Muscle layer of duodenum (tissue), 2 donors: ENCODE measurements around the gene ADSS1.

ENCODE experiments used
- H3K27ac ChIP-seq: one replicate; pipeline ENCODE4 v1.7.0; 2013; ENCODE audit warnings: mild to moderate bottlenecking, low read length
- H3K27me3 ChIP-seq: one replicate; pipeline ENCODE4 v1.7.0; 2013; ENCODE audit warnings: low read depth, mild to moderate bottlenecking, control low read depth, low read length
- H3K36me3 ChIP-seq, 2 donors: one replicate each; pipeline ENCODE4 v1.7.0; 2013; ENCODE audit warnings: low read length in 2 of 2, control low read depth in 1 of 2, mild to moderate bottlenecking in 1 of 2; ENCODE audit not compliant: insufficient read depth in 2 of 2, control insufficient read depth in 1 of 2
- H3K4me1 ChIP-seq, 2 donors: one replicate each; pipeline ENCODE4 v1.7.0; 2013; ENCODE audit warnings: low read length in 2 of 2, mild to moderate bottlenecking in 2 of 2, control low read depth in 1 of 2, moderate library complexity in 1 of 2; ENCODE audit not compliant: insufficient read depth in 2 of 2, control insufficient read depth in 1 of 2
- H3K4me3 ChIP-seq, 2 donors: one replicate each; pipeline ENCODE4 v1.7.0; 2013; ENCODE audit warnings: low read length in 2 of 2, low read depth in 1 of 2, mild to moderate bottlenecking in 1 of 2
- H3K9me3 ChIP-seq, 2 donors: one replicate each; pipeline ENCODE4 v1.7.0; 2013; ENCODE audit warnings: low read length in 2 of 2, control low read depth in 1 of 2, mild to moderate bottlenecking in 1 of 2; ENCODE audit not compliant: control insufficient read depth in 1 of 2
- donor health status: healthy.

Gene ADSS1

DNA sequence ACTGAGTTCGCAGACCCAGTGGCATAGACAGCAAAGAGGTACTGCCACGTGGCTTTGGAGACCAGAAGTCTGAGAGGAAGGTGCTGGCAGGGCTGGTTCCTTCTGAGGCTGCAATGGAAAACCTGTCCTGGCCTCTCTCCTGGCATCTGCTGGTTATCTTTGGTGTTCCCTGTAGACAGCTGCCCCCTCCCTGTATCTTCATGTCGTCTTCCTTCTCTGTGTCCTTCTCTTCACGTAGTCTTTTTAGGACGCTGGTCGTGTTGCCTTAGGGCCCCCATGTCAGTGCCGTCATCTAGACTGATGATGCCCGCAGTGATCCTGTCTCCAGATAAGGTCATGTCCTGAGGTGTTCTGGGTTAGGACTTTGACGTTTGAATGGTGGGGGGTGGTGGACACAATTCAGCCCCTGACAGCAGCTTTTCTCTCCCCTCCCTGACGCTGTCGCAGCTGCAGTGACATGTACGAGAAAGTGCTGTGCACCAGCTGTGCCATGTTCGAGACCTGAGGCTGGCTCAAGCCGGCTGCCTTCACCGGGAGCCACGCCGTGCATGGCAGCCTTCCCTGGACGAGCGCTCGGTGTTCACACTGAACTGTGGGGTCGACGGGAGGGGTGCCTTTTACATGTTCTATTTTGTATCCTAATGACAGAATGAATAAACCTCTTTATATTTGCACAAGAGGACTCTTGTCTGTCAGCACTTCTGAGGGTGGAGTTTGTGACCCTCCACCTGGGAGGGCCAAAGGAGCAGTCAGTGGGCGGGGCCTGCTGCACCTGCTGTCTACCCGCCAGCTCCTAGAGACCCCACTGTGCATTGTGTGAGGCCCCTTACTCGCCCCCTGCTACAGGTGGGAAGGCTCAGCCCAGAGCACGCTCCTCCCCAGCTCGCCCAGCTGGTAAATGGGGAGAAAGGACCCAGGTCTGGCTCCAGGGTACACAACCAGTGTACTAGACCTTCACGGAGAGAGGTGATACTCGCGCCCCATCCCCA lies 35.2 kb downstream of the ADSS1 start:
- peaks cover 50 to 60% of the 10 kb centered on the region in 2 donors for H3K36me3 ChIP-seq
- H3K4me1 ChIP-seq, result peaks cover 7 to 13% of the 10 kb centered on the region in 2 donors
- no peaks in the 10 kb centered on the region for H3K9me3 ChIP-seq
- H3K27ac ChIP-seq, result no peak overlapping the region
- no peak overlapping the region for H3K4me3 ChIP-seq
- H3K27me3 ChIP-seq, result no peaks in the 10 kb centered on the region

DNA sequence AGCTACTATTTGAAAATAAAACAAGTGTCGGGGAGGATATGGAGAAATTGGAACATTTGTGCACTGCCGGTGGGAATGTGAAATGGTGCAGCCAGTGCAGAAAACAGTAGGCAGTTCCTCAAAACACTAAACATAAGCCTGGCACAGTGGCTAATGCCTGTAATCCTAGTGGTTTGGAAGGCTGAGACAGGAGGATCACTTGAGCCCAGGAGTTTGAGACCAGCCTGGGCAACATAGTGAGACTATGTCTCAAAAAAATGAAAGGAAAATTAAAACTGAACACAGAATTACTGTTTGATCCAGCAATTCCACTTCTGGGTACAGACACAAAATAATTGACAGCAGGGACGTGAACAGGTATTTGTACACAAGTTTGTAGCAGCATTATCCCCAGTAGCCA lies 41.5 kb downstream of the ADSS1 start:
- Histone ChIP-seq H3K36me3 (peaks cover 10 to 15% of the 10 kb centered on the region in 2 donors), H3K4me3 (no peak overlapping the region), H3K4me1 (peaks cover 0 to 6% of the 10 kb centered on the region in 2 donors), H3K27me3 (no peaks in the 10 kb centered on the region), H3K27ac (no peak overlapping the region), H3K9me3 (no peaks in the 10 kb centered on the region)

DNA sequence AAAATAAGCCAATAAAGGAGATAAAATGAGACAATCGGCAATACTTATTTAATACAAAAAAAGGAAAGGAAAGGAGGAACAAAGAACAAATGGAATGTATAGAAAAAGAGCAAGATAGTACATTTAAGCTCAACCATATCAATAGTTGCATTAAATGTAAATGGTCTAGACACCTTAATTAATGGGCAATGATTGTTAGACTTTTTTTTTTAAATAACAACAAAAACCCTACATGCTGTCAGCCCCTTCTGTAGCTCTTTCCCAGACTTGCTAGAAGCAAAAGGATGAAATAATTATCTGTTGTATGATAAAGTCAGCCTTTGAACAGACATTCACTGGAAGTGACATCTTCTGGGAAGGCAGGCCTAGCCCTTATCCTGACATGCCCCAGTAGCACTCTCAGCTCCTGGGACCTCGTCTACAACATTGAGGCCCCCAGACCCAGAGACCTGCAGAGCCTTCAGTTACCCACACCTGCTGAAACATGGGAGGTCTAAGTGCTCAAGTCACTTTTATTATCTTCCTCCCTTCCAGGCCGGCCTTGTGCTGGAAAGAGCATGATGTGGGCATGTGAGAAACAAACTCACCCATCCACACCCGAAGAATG lies 42.3 kb downstream of the ADSS1 start:
- Histone ChIP-seq H3K4me3 (no peak overlapping the region), H3K9me3 (no peaks in the 10 kb centered on the region), H3K27me3 (no peaks in the 10 kb centered on the region), H3K27ac (no peak overlapping the region), H3K36me3 (peaks cover 10 to 18% of the 10 kb centered on the region in 2 donors), H3K4me1 (peaks cover 0 to 6% of the 10 kb centered on the region in 2 donors)

GRCh38 chr14:104766863-104767633 lies 43.0 kb downstream of the ADSS1 start:
- Histone ChIP-seq H3K36me3 (peaks cover 15 to 25% of the 10 kb centered on the region in 2 donors), H3K4me3 (no peak overlapping the region), H3K9me3 (no peaks in the 10 kb centered on the region), H3K27ac (no peak overlapping the region), H3K27me3 (no peaks in the 10 kb centered on the region), H3K4me1 (peaks cover 0 to 6% of the 10 kb centered on the region in 2 donors)

GRCh38 chr14:104767634-104767918 lies 43.5 kb downstream of the ADSS1 start:
- H3K9me3 ChIP-seq, result no peaks in the 10 kb centered on the region
- H3K27ac ChIP-seq, result no peak overlapping the region
- no peaks in the 10 kb centered on the region for H3K27me3 ChIP-seq
- no peak overlapping the region for H3K4me3 ChIP-seq
- peaks cover 0 to 6% of the 10 kb centered on the region in 2 donors for H3K4me1 ChIP-seq
- peaks cover 19 to 31% of the 10 kb centered on the region in 2 donors for H3K36me3 ChIP-seq

DNA sequence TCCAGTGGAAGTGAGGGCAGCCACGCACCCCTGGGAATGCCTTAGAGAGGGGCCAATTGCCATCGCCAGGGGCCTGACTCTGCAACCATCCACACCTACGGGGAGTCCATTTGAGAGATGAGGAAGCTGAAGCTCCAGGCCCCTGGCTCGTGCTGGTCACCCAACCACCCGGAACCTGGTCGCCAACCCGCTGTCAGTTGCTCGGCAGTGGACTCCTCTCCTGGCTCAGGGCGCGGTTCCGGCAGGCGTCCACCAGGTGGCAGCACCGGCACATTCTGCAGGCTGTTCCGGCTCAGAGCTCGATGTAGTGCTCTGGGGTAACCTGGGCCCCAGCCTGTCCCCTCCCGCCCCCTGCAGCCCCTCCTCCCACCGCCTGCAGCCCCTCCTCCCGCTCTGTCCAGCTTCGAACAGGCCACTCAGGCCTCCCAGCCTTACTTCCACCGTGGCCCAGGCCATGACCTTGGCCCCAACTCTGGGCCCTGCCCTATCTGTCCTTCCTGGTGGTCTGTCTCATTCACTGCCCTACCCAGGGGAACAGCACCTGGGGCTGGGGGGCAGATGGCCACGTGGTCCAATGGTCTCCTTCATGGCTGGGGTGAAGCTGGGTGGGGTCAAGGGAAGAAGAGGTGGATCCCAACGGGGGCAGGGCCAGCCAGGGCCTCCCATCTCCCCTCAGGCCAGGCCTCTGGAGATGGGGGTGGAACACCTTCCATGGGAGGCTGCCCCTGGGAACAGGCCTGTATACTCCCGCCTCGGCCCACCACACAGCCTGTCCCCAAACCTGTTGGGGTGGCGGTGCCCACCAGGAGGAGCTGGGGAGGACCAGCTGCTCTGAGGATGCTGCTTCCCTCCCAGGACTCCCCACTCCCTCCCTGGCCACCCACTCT lies 44.7 kb downstream of the ADSS1 start:
- Histone ChIP-seq H3K4me3 (no peak overlapping the region), H3K36me3 (peaks cover 19 to 41% of the 10 kb centered on the region in 2 donors), H3K4me1 (peaks cover 0 to 6% of the 10 kb centered on the region in 2 donors), H3K27me3 (no peaks in the 10 kb centered on the region), H3K27ac (no peak overlapping the region), H3K9me3 (no peaks in the 10 kb centered on the region)

- Histone ChIP-seq H3K27ac (no peak overlapping the region), H3K4me3 (no peak overlapping the region), H3K9me3 (no peaks in the 10 kb centered on the region), H3K27me3 (no peaks in the 10 kb centered on the region), H3K36me3 (peaks cover 19 to 47% of the 10 kb centered on the region in 2 donors), H3K4me1 (peaks cover 0 to 6% of the 10 kb centered on the region in 2 donors)
Observed at GRCh38 chr14:104769324-104770071, 45.5 kb downstream of the ADSS1 start.

DNA sequence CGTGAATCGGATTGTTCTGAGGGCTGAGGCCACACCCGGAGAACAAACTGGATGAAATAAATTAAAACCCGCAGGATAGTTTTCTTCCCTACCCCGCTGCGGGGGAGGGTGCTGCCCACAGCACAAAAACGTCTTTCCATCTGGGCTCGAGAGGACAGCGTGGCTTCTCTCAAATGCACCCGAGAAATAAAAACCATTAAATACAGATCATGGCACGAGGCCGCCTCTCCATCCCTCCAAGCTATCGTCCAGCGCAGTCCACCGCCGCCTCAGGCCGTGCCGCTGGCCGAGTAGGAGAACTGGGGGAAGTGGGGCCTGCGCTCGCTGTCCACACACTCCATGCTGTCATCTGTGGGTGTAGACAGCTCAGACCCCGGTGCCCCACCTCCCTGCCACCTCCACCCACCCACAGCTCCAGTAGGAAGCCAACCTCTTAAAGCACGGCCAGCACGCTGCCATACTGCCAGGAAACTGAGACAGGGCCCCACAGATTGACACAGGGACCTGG lies 46.1 kb downstream of the ADSS1 start:
- Histone ChIP-seq H3K9me3 (no peaks in the 10 kb centered on the region), H3K4me3 (no peak overlapping the region), H3K27me3 (no peaks in the 10 kb centered on the region), H3K27ac (no peak overlapping the region), H3K36me3 (peaks cover 19 to 53% of the 10 kb centered on the region in 2 donors), H3K4me1 (peaks cover 0 to 6% of the 10 kb centered on the region in 2 donors)

DNA sequence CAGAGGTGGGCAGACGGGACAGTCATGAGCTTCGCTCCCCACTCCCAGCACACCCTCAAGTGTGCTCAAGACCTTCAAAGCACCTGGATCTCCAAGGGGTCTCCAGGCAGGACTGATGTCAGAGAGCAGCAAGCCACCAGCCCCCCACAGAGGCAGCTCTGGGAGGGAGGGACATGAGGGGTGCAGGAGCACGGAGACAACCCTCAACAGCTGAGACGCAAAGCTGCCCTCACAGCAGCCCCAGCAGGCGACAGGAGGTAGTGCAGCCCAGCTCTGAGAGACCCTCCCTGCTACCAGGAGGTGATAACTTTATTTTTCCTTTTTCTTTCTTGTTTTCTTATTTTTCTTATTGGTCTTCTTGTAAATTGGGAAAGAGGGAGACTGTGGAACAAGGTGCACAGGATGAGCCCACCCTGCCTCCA lies 46.8 kb downstream of the ADSS1 start:
- Histone ChIP-seq H3K4me1 (peaks cover 0 to 6% of the 10 kb centered on the region in 2 donors), H3K9me3 (no peaks in the 10 kb centered on the region), H3K27me3 (no peaks in the 10 kb centered on the region), H3K4me3 (no peak overlapping the region), H3K27ac (no peak overlapping the region), H3K36me3 (peaks cover 19 to 59% of the 10 kb centered on the region in 2 donors)

DNA sequence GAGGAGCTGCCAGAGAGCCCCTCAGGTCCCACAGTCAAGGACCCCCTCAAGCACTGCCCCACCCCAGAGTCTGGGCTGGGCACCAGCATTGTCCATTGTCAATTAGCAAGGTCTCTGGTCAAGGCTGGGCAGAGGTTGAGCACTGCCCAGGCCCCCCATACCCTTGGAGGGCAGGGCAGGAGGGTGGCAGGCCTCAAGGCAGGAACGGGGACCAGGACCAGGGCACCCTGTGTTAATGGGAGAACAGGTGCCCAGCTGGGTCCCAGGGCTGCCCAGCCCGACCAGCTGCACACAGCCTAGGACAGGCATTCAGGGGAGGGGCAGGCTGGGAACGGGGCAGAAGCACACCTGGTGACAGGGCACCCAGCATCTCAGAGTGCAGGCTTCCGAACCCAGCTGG lies 47.3 kb downstream of the ADSS1 start:
- peaks cover 19 to 59% of the 10 kb centered on the region in 2 donors for H3K36me3 ChIP-seq
- H3K9me3 ChIP-seq, result no peaks in the 10 kb centered on the region
- H3K4me1 ChIP-seq, result peaks cover 0 to 6% of the 10 kb centered on the region in 2 donors
- no peak overlapping the region for H3K4me3 ChIP-seq
- H3K27ac ChIP-seq, result no peak overlapping the region
- H3K27me3 ChIP-seq, result no peaks in the 10 kb centered on the region
